ENCODE results near the gene ZNF444. TPM values are rescaled to one million over a fixed set of nuclear protein-coding genes. Genes with fewer than 3 reads are reported as not detected.
A peak's percentile ranks its signal among the peaks of the same experiment; 100 is the strongest.

ZNF444 gene
- polyA plus RNA-seq, 3 donors, result 2.7 to 6.9 (median 3.5) TPM

DNA sequence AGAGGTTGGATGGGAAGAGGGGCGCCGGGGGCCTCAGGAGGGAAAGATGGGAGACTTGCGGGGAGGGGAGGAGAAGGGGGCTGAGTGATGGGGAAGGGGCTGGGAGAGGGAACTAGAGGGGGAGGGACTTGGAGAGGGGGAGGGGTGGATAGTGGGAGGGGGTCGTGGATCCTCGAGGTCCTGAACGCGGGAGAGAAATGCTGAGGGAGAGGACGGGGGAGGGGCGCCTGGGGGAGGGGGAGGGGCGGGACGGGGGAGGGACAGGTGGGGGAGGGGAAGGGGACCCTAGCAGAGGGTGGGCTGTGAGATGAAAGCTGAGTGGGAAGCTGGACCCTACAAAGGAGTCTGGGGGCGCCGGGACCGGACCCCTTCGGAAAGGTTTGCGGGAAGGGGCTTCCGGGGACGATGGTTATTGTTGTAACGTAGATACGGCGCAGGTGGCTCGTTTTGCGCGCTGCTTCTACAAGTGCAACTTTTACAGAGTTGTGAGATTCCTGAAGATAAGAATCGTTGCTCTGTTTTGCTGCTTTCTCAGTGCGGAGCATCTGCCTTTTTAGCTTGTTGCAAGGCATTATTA, 418 bp downstream of the ZNF444 start:
- Histone ChIP-seq H4K20me1 (ENCODE audit: insufficient read depth, low read length) (no peaks in the 10 kb centered on the region), H3K79me2 (ENCODE audit: insufficient read depth, low read length) (peaks cover 6% of the 10 kb centered on the region), H3K27me3 (ENCODE audit: control insufficient read depth in 2 of 2, insufficient read depth in 2 of 2, low read length in 2 of 2) (no peaks in the 10 kb centered on the region), H3K9ac (ENCODE audit: insufficient read depth, low read length, poor library complexity, severe bottlenecking) (peak overlapping the region; percentile 70), H3K36me3 (replicated peaks in 1 of 2; ENCODE audit: control insufficient read depth in 1 of 2, insufficient read depth in 2 of 2, low read length in 2 of 2) (no peaks in the 10 kb centered on the region), H3K4me2 (replicated peaks; ENCODE audit: extremely low read depth, low read length, poor library complexity, severe bottlenecking) (peak overlapping the region; percentile 97), H3K4me1 (ENCODE audit: control insufficient read depth in 1 of 2, insufficient read depth in 2 of 2, low read length in 2 of 2) (peaks cover 39% of the 10 kb centered on the region in 2 donors), H2AFZ (ENCODE audit: insufficient read depth, low read depth, low read length, poor library complexity, severe bottlenecking) (peak overlapping the region; percentile 84), H3K9me3 (replicated peaks in 1 of 2; ENCODE audit: control insufficient read depth in 1 of 2, insufficient read depth in 1 of 2, low read length in 2 of 2) (no peaks in the 10 kb centered on the region), H3K27ac (ENCODE audit: low read depth in 1 of 2, low read length in 2 of 2) (peak overlapping the region in 1 of 2 donors; percentile 84), H3K4me3 (replicated peaks in 1 of 3; ENCODE audit: low read depth in 2 of 3, low read length in 3 of 3) (peak overlapping the region; percentile 32 to 94 (median 79))
- TF ChIP-seq, protein P1, sequence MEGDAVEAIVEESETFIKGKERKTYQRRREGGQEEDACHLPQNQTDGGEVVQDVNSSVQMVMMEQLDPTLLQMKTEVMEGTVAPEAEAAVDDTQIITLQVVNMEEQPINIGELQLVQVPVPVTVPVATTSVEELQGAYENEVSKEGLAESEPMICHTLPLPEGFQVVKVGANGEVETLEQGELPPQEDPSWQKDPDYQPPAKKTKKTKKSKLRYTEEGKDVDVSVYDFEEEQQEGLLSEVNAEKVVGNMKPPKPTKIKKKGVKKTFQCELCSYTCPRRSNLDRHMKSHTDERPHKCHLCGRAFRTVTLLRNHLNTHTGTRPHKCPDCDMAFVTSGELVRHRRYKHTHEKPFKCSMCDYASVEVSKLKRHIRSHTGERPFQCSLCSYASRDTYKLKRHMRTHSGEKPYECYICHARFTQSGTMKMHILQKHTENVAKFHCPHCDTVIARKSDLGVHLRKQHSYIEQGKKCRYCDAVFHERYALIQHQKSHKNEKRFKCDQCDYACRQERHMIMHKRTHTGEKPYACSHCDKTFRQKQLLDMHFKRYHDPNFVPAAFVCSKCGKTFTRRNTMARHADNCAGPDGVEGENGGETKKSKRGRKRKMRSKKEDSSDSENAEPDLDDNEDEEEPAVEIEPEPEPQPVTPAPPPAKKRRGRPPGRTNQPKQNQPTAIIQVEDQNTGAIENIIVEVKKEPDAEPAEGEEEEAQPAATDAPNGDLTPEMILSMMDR (IDR thresholded peaks at IDR 0.05), result no peak
- peak overlapping the region in 4 of 7 donors; percentile 91 to 95 (median 94) for H3K27ac Mint-ChIP-seq
- H3K4me3 Mint-ChIP-seq, result peak overlapping the region; percentile 85 to 91
- DNase-seq, result no peak
- peaks cover 52% of the 10 kb centered on the region for H3K4me1 Mint-ChIP-seq
- no peaks in the 10 kb centered on the region for H3K27me3 Mint-ChIP-seq (ENCODE audit: low read depth in 3 of 3)
- no peaks in the 10 kb centered on the region for H3K9me3 Mint-ChIP-seq
- intact Hi-C loops (cut with micrococcal nuclease), result loop anchor here (2.0 kb wide), 1 partner anchor 21 kb away; the partner anchor contains the start of gene ZNF787 (in 2 of the 2)
- peaks cover 0 to 3% of the 10 kb centered on the region in 2 donors for H3K36me3 Mint-ChIP-seq
- WGBS (ENCODE audit: insufficient coverage), result 1% methylated on average over 14 of the region's 26 CpGs

DNA sequence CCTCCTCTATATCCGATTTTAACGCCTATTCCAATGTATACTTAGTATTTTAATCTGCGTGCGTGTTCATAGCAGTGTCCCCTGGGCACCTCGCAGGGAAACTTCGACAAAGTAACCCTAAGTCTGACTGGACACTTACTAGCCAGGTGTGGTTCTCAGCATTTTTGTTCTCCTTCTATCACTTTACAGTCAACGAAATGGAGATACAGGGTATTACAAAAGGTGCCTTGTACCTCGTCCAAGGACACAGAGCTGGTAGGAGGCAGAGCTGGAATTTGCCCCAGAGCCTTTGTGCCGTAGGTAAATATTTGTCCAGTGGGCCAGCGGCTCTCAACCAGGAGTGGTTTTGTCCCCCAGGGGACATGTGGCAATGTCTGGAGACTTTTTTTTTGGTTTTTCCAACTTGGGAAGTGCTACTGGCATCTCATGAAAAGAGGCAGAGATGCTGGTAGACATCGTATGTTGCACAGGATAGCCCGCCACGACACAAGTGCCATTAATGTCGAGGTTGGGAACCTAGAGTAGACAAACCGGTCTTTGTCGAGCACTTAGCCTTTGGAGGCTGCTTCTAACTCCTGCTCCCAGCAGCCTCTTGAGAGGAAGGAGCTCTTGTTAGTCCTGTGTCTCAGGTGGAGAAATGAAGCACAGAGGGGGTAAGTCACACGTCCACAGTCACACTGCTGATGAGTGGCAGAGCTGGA, 1.1 kb downstream of the ZNF444 start:
- H3K4me3 Mint-ChIP-seq, result peak overlapping the region; percentile 59 to 71
- Histone ChIP-seq H3K4me2 (replicated peaks; ENCODE audit: extremely low read depth, low read length, poor library complexity, severe bottlenecking) (peak overlapping the region; percentile 97), H3K27ac (ENCODE audit: low read depth in 1 of 2, low read length in 2 of 2) (no peak overlapping the region), H4K20me1 (ENCODE audit: insufficient read depth, low read length) (no peaks in the 10 kb centered on the region), H2AFZ (ENCODE audit: insufficient read depth, low read depth, low read length, poor library complexity, severe bottlenecking) (peak overlapping the region; percentile 21), H3K36me3 (replicated peaks in 1 of 2; ENCODE audit: control insufficient read depth in 1 of 2, insufficient read depth in 2 of 2, low read length in 2 of 2) (peaks cover 0 to 3% of the 10 kb centered on the region in 2 donors), H3K9ac (ENCODE audit: insufficient read depth, low read length, poor library complexity, severe bottlenecking) (no peak overlapping the region), H3K4me3 (replicated peaks in 1 of 3; ENCODE audit: low read depth in 2 of 3, low read length in 3 of 3) (peak overlapping the region in 1 of 3 experiments; percentile 49), H3K4me1 (ENCODE audit: control insufficient read depth in 1 of 2, insufficient read depth in 2 of 2, low read length in 2 of 2) (peaks cover 37 to 38% of the 10 kb centered on the region in 2 donors), H3K27me3 (ENCODE audit: control insufficient read depth in 2 of 2, insufficient read depth in 2 of 2, low read length in 2 of 2) (no peaks in the 10 kb centered on the region), H3K79me2 (ENCODE audit: insufficient read depth, low read length) (peaks cover 6% of the 10 kb centered on the region), H3K9me3 (replicated peaks in 1 of 2; ENCODE audit: control insufficient read depth in 1 of 2, insufficient read depth in 1 of 2, low read length in 2 of 2) (no peaks in the 10 kb centered on the region)
- intact Hi-C loops (cut with micrococcal nuclease), result no loop called here
- peaks cover 0 to 8% of the 10 kb centered on the region in 2 donors for H3K36me3 Mint-ChIP-seq
- H3K27ac Mint-ChIP-seq, result no peak overlapping the region
- H3K9me3 Mint-ChIP-seq, result no peaks in the 10 kb centered on the region
- no peaks in the 10 kb centered on the region for H3K27me3 Mint-ChIP-seq (ENCODE audit: low read depth in 3 of 3)
- no peak for DNase-seq
- TF ChIP-seq, protein P1 (IDR thresholded peaks at IDR 0.05), result no peak
- H3K4me1 Mint-ChIP-seq, result peaks cover 49% of the 10 kb centered on the region
- 84% methylated on average over 14 of the region's 17 CpGs for WGBS (ENCODE audit: insufficient coverage)
